SK-N-SH (cell line): Measurements from ENCODE around the gene CAND1. TPM values are rescaled to one million over a fixed set of nuclear protein-coding genes. Genes with fewer than 3 reads are reported as not detected.

Source experiments
- CTCF ChIA-PET: fragments of 300-600, 350-600 bp; formaldehyde crosslinking; extraction: SDS; loops from one replicate; lab custom pipeline; 2021; lab: Yijun Ruan, JAX
- POLR2A ChIA-PET: fragments of 350-600 bp; sonication (Branson Sonifier 250); formaldehyde crosslinking; extraction: SDS; loops from one replicate; lab custom pipeline; 2020; ENCODE audit warnings: antibody characterized with exemption, inconsistent platforms; lab: Yijun Ruan, JAX
- DNase-seq: peaks from one replicate; pipeline ENCODE4 v3.0.0; 2012
- H2AFZ ChIP-seq: fragments of 200-600 bp; sonication (generic); 2 replicates; pipeline ENCODE4 v1.8.1; 2016; ENCODE audit warnings: antibody characterized with exemption, mild to moderate bottlenecking, low read depth
- H3F3A ChIP-seq: fragments of 200-600 bp; sonication (generic); replicated peaks from 2 replicates; pipeline ENCODE3; 2016; ENCODE audit warnings: antibody characterized with exemption, mild to moderate bottlenecking; ENCODE audit not compliant: insufficient read depth
- H3K27ac ChIP-seq, 2 experiments: fragments of 200-500 bp in 1 of 2; fragments of 200-600 bp in 1 of 2; sonication (Bioruptor generic) in 1 of 2; sonication (generic), shearing (Covaris generic) in 1 of 2; 2 replicates each; pipeline versions ENCODE4 v1.5.1 to v1.6.1; 2014 to 2016; ENCODE audit warnings: low read depth in 2 of 2, inconsistent platforms in 1 of 2, low read length in 1 of 2, mild to moderate bottlenecking in 1 of 2, mixed read lengths in 1 of 2
- H3K27me3 ChIP-seq: fragments of 200-600 bp; sonication (generic), shearing (Covaris generic); 2 replicates; pipeline ENCODE4 v1.6.1; 2016; ENCODE audit warnings: mixed run types; ENCODE audit not compliant: insufficient read depth
- H3K36me3 ChIP-seq, 2 experiments: fragments of 200-500 bp in 1 of 2; fragments of 200-600 bp in 1 of 2; sonication (Bioruptor generic) in 1 of 2; sonication (generic) in 1 of 2; replicated peaks in 1 of 2; 2 replicates each; pipeline versions ENCODE3 to v1.5.1; 2014 to 2016; ENCODE audit warnings: low read length in 1 of 2, mild to moderate bottlenecking in 1 of 2; ENCODE audit not compliant: insufficient read depth in 2 of 2, control insufficient read depth in 1 of 2
- H3K4me1 ChIP-seq, 2 experiments: fragments of 200-500 bp in 1 of 2; fragments of 200-600 bp in 1 of 2; sonication (Bioruptor generic) in 1 of 2; sonication (generic), shearing (Covaris generic) in 1 of 2; 2 replicates each; pipeline versions ENCODE4 v1.5.1 to v1.6.1; 2014 to 2016; ENCODE audit warnings: low read depth in 1 of 2, low read length in 1 of 2, mixed run types in 1 of 2; ENCODE audit not compliant: insufficient read depth in 2 of 2, control insufficient read depth in 1 of 2
- H3K4me2 ChIP-seq: fragments of 200-600 bp; sonication (generic), shearing (Covaris generic); 2 replicates; pipeline ENCODE4 v1.6.1; 2017; ENCODE audit warnings: mixed run types
- H3K4me3 ChIP-seq, 2 experiments: fragments of 200-500 bp in 1 of 2; fragments of 200-600 bp in 1 of 2; sonication (Bioruptor generic) in 1 of 2; sonication (generic), shearing (Covaris generic) in 1 of 2; 2 replicates each; pipeline versions ENCODE4 v1.5.1 to v1.8.1; 2014 to 2016; ENCODE audit warnings: low read depth in 2 of 2, inconsistent platforms in 1 of 2, low read length in 1 of 2, mild to moderate bottlenecking in 1 of 2, mixed read lengths in 1 of 2, moderate library complexity in 1 of 2
- H3K79me2 ChIP-seq: fragments of 200-600 bp; sonication (generic); 2 replicates; pipeline ENCODE4 v1.8.1; 2017; ENCODE audit warnings: mild to moderate bottlenecking; ENCODE audit not compliant: insufficient read depth
- H3K9ac ChIP-seq: fragments of 200-600 bp; sonication (generic); 2 replicates; pipeline ENCODE4 v1.6.1; 2017; ENCODE audit warnings: mixed run types
- H3K9me2 ChIP-seq: fragments of 200-600 bp; sonication (generic); 2 replicates; pipeline ENCODE4 v1.6.1; 2017; ENCODE audit warnings: mixed run types
- H3K9me3 ChIP-seq: fragments of 200-600 bp; sonication (generic); 2 replicates; pipeline ENCODE4 v1.6.1; 2017; ENCODE audit warnings: mixed run types, mild to moderate bottlenecking, moderate library complexity
- H4K20me1 ChIP-seq: fragments of 200-600 bp; sonication (generic); 2 replicates; pipeline ENCODE4 v1.6.1; 2017; ENCODE audit warnings: mild to moderate bottlenecking, mixed run types; ENCODE audit not compliant: insufficient read depth
- CTCF ChIP-seq: fragments of 200-600 bp; sonication (generic); IDR thresholded peaks from 2 replicates; pipeline ENCODE4 v1.6.1; 2017; ENCODE audit warnings: antibody characterized with exemption, mild to moderate bottlenecking, moderate library complexity
- EP300 ChIP-seq, 2 experiments: IDR thresholded peaks; 2 replicates each; pipeline versions ENCODE4 v1.4.0 to v1.6.1; 2012; ENCODE audit warnings: borderline replicate concordance in 1 of 2, low read depth in 1 of 2, low read length in 1 of 2
- FOXJ3 ChIP-seq: sonication (generic); formaldehyde crosslinking; IDR thresholded peaks from 2 replicates; pipeline ENCODE4 v1.5.1; 2020; ENCODE audit warnings: mild to moderate bottlenecking, missing genetic modification reagents
- MAX ChIP-seq: IDR thresholded peaks from 2 replicates; pipeline ENCODE4 v1.4.0; 2012; ENCODE audit warnings: low read depth
- MXI1 ChIP-seq: IDR thresholded peaks from 2 replicates; pipeline ENCODE4 v1.6.1; 2012; ENCODE audit warnings: mild to moderate bottlenecking, low read depth, low read length, improper control_type of control experiment
- RCOR1 ChIP-seq: fragments of 150-350 bp; IDR thresholded peaks from 2 replicates; pipeline ENCODE4 v1.6.1; 2017; ENCODE audit warnings: antibody characterized with exemption, low read length
- TCF12 ChIP-seq: IDR thresholded peaks from 2 replicates; pipeline ENCODE4 v1.4.0; 2012
- USF2 ChIP-seq: fragments of 150-350 bp; IDR thresholded peaks from 2 replicates; pipeline ENCODE4 v1.6.1; 2017; ENCODE audit warnings: antibody characterized with exemption, low read length, low read depth, borderline replicate concordance
- YY1 ChIP-seq: IDR thresholded peaks from 2 replicates; pipeline ENCODE4 v1.4.0; 2012; ENCODE audit warnings: low read depth, mild to moderate bottlenecking
- polyA plus RNA-seq, 3 experiments: library from polyadenylated mRNA; depleted of rRNA; stranded (reverse); fragments of >200 nt; gene quantifications; 2 replicates each; pipeline ENCODE4 v1.2.3, GENCODE V29; 2012

CAND1 gene
- polyA plus RNA-seq, 1 of the 3 experiments (the other 2 are of a cell fraction) = 17.4 TPM

- TF ChIP-seq CTCF (no peak), TCF12 (no peak), MAX (no peak), USF2 (no peak), RCOR1 (no peak), MXI1 (no peak)
These were observed 53.8 kb downstream of the CAND1 start (continued) for GRCh38 chr12:67323007-67323406.

- TF ChIP-seq EP300 (IDR thresholded peaks at IDR 0.05; ENCODE audit: borderline replicate concordance in 1 of 2, low read depth in 1 of 2, low read length in 1 of 2) = no peak
- no peak for TF ChIP-seq RCOR1
- no peak for TF ChIP-seq YY1
- no peak for TF ChIP-seq MAX
- TF ChIP-seq CTCF = no peak
- TF ChIP-seq FOXJ3 (CRISPR knock-in tag) = no peak
- Histone ChIP-seq H3K27me3 (no peaks in the 10 kb centered on the region), H3K9me3 (no peaks in the 10 kb centered on the region), H3K4me1 (no peaks in the 10 kb centered on the region), H3F3A (no peaks in the 10 kb centered on the region), H3K27ac (no peak overlapping the region), H3K79me2 (no peaks in the 10 kb centered on the region), H3K9me2 (no peaks in the 10 kb centered on the region), H2AFZ (no peak overlapping the region), H3K36me3 (peaks cover 4 to 5% of the 10 kb centered on the region in 2 experiments), H3K4me2 (no peak overlapping the region), H4K20me1 (no peaks in the 10 kb centered on the region), H3K9ac (no peak overlapping the region), H3K4me3 (no peak overlapping the region)
- no peak for DNase-seq
- ChIA-PET CTCF (interaction anchor here (1.2 kb wide), 1 partner anchor 8 kb away, joined by 4 read pairs; no protein-coding TSS in a partner anchor), POLR2A (no interaction called here)
These were observed 57.5 kb downstream of the CAND1 start for GRCh38 chr12:67326637-67327036.
